Measurements from ENCODE around the gene CDH1.

Gene CDH1

DNA sequence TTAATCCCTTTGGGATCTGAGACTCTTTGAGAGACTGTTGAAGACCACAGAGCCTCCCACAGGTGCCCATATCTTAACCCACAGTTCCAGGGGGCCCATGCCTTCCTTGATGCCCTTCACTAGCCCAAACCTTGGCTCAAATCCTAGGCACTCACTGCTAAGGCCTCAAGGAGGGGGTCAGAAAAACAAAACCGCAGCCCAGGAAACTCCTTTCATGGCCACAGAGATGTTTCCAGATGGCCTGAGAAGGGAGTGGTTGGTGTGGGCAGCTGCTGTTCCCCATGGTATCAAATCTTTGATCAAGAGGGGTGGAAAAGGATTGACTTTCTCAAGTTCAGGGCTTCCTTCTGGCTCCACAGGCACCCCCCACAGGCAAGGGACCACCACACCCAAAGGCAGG is 44.7 kb downstream of the CDH1 start:
- Mint-ChIP-seq H3K9me3 (no peaks in the 10 kb centered on the region), H3K36me3 (ENCODE audit: low read depth) (no peaks in the 10 kb centered on the region), H3K4me3 (no peak overlapping the region), H3K4me1 (peaks cover 21% of the 10 kb centered on the region), H3K27ac (no peak overlapping the region), H3K27me3 (ENCODE audit: low read depth) (no peaks in the 10 kb centered on the region)
- TF ChIP-seq, protein P1, sequence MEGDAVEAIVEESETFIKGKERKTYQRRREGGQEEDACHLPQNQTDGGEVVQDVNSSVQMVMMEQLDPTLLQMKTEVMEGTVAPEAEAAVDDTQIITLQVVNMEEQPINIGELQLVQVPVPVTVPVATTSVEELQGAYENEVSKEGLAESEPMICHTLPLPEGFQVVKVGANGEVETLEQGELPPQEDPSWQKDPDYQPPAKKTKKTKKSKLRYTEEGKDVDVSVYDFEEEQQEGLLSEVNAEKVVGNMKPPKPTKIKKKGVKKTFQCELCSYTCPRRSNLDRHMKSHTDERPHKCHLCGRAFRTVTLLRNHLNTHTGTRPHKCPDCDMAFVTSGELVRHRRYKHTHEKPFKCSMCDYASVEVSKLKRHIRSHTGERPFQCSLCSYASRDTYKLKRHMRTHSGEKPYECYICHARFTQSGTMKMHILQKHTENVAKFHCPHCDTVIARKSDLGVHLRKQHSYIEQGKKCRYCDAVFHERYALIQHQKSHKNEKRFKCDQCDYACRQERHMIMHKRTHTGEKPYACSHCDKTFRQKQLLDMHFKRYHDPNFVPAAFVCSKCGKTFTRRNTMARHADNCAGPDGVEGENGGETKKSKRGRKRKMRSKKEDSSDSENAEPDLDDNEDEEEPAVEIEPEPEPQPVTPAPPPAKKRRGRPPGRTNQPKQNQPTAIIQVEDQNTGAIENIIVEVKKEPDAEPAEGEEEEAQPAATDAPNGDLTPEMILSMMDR (IDR thresholded peaks at IDR 0.05; ENCODE audit: unreplicated experiment in 3 of 3), result no peak

- TF ChIP-seq, protein P1 (IDR thresholded peaks at IDR 0.05; ENCODE audit: unreplicated experiment in 3 of 3), result no peak
- Mint-ChIP-seq H3K4me1 (peaks cover 26% of the 10 kb centered on the region), H3K36me3 (ENCODE audit: low read depth) (no peaks in the 10 kb centered on the region), H3K27ac (peak overlapping the region in 2 of 3 experiments; percentile 16 to 21), H3K27me3 (ENCODE audit: low read depth) (no peaks in the 10 kb centered on the region), H3K9me3 (no peaks in the 10 kb centered on the region), H3K4me3 (no peak overlapping the region)
Observed at GRCh38 chr16:68782198-68783174, 45.4 kb downstream of the CDH1 start.

GRCh38 chr16:68784226-68784625 is 47.1 kb downstream of the CDH1 start:
- TF ChIP-seq, protein P1 (IDR thresholded peaks at IDR 0.05; ENCODE audit: unreplicated experiment in 3 of 3), result no peak
- no peaks in the 10 kb centered on the region for H3K9me3 Mint-ChIP-seq
- H3K36me3 Mint-ChIP-seq (ENCODE audit: low read depth), result no peaks in the 10 kb centered on the region

DNA sequence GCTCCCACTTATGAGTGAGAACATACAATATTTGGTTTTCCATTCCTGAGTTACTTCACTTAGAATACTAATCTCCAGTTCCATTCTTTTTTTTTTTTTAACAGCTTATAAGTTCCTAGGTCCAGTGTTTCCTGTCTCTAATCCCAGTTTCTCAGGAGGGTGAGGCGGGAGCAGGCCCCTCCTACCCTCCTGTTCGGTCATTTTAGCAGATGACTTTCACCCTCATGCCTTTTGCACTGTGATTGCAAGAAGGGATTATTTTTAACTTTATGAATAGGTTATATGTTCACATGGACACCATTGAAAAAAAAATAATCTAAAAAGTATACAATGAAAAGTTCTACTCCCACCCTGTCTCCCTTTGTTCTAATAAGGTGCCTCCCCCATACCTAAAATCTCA is 47.6 kb downstream of the CDH1 start:
- Mint-ChIP-seq H3K9me3 (no peaks in the 10 kb centered on the region), H3K4me3 (no peak overlapping the region)
- TF ChIP-seq, protein P1 (IDR thresholded peaks at IDR 0.05; ENCODE audit: unreplicated experiment in 3 of 3), result no peak

More at GRCh38 chr16:68784226-68784625, 47.1 kb downstream of the CDH1 start:
- no peak overlapping the region for H3K4me3 Mint-ChIP-seq
- peaks cover 29% of the 10 kb centered on the region for H3K4me1 Mint-ChIP-seq
- H3K27me3 Mint-ChIP-seq (ENCODE audit: low read depth), result no peaks in the 10 kb centered on the region
- no peak overlapping the region for H3K27ac Mint-ChIP-seq

GRCh38 chr16:68785715-68786114 is 48.6 kb downstream of the CDH1 start:
- H3K36me3 Mint-ChIP-seq (ENCODE audit: low read depth), result no peaks in the 10 kb centered on the region
- TF ChIP-seq, protein P1 (IDR thresholded peaks at IDR 0.05; ENCODE audit: unreplicated experiment in 3 of 3), result no peak
- no peak overlapping the region for H3K27ac Mint-ChIP-seq
- no peaks in the 10 kb centered on the region for H3K9me3 Mint-ChIP-seq
- H3K4me3 Mint-ChIP-seq, result no peak overlapping the region
- no peaks in the 10 kb centered on the region for H3K27me3 Mint-ChIP-seq (ENCODE audit: low read depth)
- H3K4me1 Mint-ChIP-seq, result peaks cover 43% of the 10 kb centered on the region

More for the DNA sequence above, 47.6 kb downstream of the CDH1 start:
- H3K27me3 Mint-ChIP-seq (ENCODE audit: low read depth), result no peaks in the 10 kb centered on the region
- peaks cover 33% of the 10 kb centered on the region for H3K4me1 Mint-ChIP-seq
- no peaks in the 10 kb centered on the region for H3K36me3 Mint-ChIP-seq (ENCODE audit: low read depth)
- H3K27ac Mint-ChIP-seq, result no peak overlapping the region
